ENCODE results near the gene DNAH14. TPM values are rescaled to one million over a fixed set of nuclear protein-coding genes. Genes with fewer than 3 reads are reported as not detected.

Gene DNAH14
- total RNA-seq, 1 donor from 2014 or later = 0.18 TPM

- peaks cover 48% of the 10 kb centered on the region for H3K36me3 Mint-ChIP-seq (ENCODE audit: low read depth)
- DNase-seq (ENCODE audit: low spot score) = no peak
- intact Hi-C loops (cut with micrococcal nuclease) = loop anchor here (10.0 kb wide), 1 partner anchor 987 kb away; the partner anchor contains the start of gene WDR26
- peaks cover 72% of the 10 kb centered on the region for H3K4me1 Mint-ChIP-seq (ENCODE audit: low read depth)
- peak overlapping the region; percentile 19 for H3K27ac Mint-ChIP-seq
- no peaks in the 10 kb centered on the region for H3K9me3 Mint-ChIP-seq
- H3K4me3 Mint-ChIP-seq = no peak overlapping the region
- no peaks in the 10 kb centered on the region for H3K27me3 Mint-ChIP-seq (ENCODE audit: insufficient read depth)
Measured at GRCh38 chr1:225422031-225422605, 492.6 kb downstream of the DNAH14 start.

GRCh38 chr1:225422795-225423517, 493.5 kb downstream of the DNAH14 start:
- DNase-seq (ENCODE audit: low spot score) = no peak
- intact Hi-C loops (cut with micrococcal nuclease) = loop anchor here (10.0 kb wide), 1 partner anchor 988 kb away; the partner anchor contains the start of gene WDR26
- Mint-ChIP-seq H3K27ac (peak overlapping the region; percentile 37), H3K27me3 (ENCODE audit: insufficient read depth) (no peaks in the 10 kb centered on the region), H3K4me3 (no peak overlapping the region), H3K4me1 (ENCODE audit: low read depth) (peaks cover 72% of the 10 kb centered on the region), H3K36me3 (ENCODE audit: low read depth) (peaks cover 42% of the 10 kb centered on the region), H3K9me3 (no peaks in the 10 kb centered on the region)

DNA sequence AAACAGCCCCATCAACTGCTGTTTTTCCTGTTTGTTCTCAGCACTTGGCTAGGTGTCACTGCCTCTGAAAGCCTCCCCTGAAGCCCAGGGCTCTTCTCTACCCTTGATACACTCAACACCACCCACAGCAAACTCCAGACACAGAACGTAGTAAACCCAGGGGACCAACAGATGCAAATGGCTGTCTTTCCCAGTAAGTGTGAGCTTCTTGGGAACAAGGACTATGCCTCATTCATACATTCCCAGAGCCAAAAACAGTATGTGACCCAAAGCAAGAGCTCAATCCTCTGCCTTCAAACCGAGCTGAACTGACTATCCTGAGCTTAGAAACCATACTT, 494.0 kb downstream of the DNAH14 start:
- H3K9me3 Mint-ChIP-seq = no peaks in the 10 kb centered on the region
- intact Hi-C loops (cut with micrococcal nuclease) = loop anchor here (10.0 kb wide), 1 partner anchor 989 kb away; the partner anchor contains the start of gene WDR26
- H3K4me1 Mint-ChIP-seq (ENCODE audit: low read depth) = peaks cover 70% of the 10 kb centered on the region
- no peak for DNase-seq (ENCODE audit: low spot score)
- H3K36me3 Mint-ChIP-seq (ENCODE audit: low read depth) = peaks cover 41% of the 10 kb centered on the region
- H3K27me3 Mint-ChIP-seq (ENCODE audit: insufficient read depth) = no peaks in the 10 kb centered on the region
- peak overlapping the region; percentile 9 for H3K4me3 Mint-ChIP-seq
- H3K27ac Mint-ChIP-seq = peak overlapping the region; percentile 37

- peaks cover 35% of the 10 kb centered on the region for H3K36me3 Mint-ChIP-seq (ENCODE audit: low read depth)
Measured at GRCh38 chr1:225424562-225425200, 495.2 kb downstream of the DNAH14 start.

DNA sequence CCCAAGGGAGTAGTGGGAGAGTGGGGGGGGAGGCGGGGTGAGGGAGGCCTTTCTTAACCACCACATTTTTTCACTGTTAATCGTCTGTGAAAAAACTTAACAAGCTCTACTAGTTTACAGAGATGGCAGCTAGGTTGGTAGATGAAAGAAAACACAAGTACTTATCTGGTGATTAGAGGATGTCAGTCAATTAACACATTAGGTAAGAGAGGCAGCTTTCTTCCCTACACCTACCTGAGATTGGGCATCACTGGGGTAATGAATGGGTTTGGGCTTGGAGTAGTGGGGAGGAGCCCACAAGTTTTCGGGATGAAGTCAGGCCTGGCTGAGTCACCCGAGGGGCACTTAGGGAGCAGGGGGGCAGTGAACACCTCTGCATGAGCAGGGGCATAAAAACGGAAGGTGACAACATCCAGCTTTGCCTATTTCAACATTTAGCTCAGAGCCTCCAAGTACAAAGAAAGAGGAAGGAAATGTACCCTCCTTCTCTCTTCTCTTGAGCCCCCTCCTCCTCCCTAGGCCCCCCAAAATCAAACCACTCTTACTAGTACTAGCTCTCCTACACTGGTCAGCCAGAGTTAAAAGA, 495.8 kb downstream of the DNAH14 start:
- H3K36me3 Mint-ChIP-seq (ENCODE audit: low read depth) = peaks cover 32% of the 10 kb centered on the region
- intact Hi-C loops (cut with micrococcal nuclease) = loop anchor here (5.0 to 10.0 kb wide), 2 partner anchors 982 to 990 kb away; partner anchors contain the start of genes PARP1 and WDR26
- H3K9me3 Mint-ChIP-seq = no peaks in the 10 kb centered on the region
- DNase-seq (ENCODE audit: low spot score) = no peak
- H3K27ac Mint-ChIP-seq = peak overlapping the region; percentile 74
- peaks cover 77% of the 10 kb centered on the region for H3K4me1 Mint-ChIP-seq (ENCODE audit: low read depth)
- no peaks in the 10 kb centered on the region for H3K27me3 Mint-ChIP-seq (ENCODE audit: insufficient read depth)
- H3K4me3 Mint-ChIP-seq = peak overlapping the region; percentile 89

More at GRCh38 chr1:225424562-225425200, 495.2 kb downstream of the DNAH14 start:
- Mint-ChIP-seq H3K27ac (peak overlapping the region; percentile 74), H3K4me3 (peak overlapping the region; percentile 89), H3K27me3 (ENCODE audit: insufficient read depth) (no peaks in the 10 kb centered on the region), H3K4me1 (ENCODE audit: low read depth) (peaks cover 75% of the 10 kb centered on the region), H3K9me3 (no peaks in the 10 kb centered on the region)
- intact Hi-C loops (cut with micrococcal nuclease) = loop anchor here (5.0 to 10.0 kb wide), 2 partner anchors 983 to 990 kb away; partner anchors contain the start of genes PARP1 and WDR26
- DNase-seq (ENCODE audit: low spot score) = no peak

DNA sequence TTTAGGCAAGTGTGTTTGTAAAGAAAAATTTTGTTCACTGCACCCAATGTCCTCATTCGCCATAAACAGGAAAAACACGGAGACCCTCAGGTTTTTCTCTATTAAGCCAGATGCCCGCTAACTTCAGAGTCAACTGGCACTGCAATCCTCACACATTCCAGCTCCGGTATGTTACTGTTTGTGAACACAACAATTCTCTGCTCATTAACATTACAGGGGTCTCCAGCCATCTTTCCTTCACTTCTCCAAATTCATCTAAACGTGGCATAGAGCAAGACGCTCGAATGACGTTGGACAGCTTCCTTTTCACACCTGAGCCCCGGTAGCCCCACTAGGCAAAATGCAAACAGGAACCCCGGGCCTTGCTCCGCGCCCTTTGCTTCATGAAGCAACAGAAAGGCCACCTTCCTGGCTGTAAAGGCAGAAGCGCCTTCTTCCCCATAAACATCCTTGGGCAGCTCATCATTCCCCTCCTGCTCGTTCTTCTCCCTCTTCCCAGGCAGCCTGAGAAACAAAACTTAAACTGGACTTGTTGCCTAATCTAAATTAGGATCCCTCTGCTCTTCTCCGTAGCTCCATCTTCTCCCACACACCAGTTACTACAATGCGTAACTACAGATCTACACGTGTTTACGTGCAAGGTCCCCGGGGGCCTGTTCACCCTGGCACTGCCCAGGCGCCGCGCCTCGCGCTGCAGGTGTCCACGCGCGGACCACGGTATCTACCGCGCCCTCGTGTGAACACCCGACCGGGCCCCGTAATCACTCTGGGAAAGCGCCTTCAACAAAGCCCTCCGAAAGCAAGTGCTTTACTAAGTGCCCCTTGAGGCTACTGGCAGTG, 497.1 kb downstream of the DNAH14 start:
- Mint-ChIP-seq H3K4me1 (ENCODE audit: low read depth) (peaks cover 72% of the 10 kb centered on the region), H3K27me3 (ENCODE audit: insufficient read depth) (no peaks in the 10 kb centered on the region), H3K4me3 (peak overlapping the region; percentile 89), H3K27ac (peak overlapping the region; percentile 74), H3K36me3 (ENCODE audit: low read depth) (peaks cover 26% of the 10 kb centered on the region), H3K9me3 (no peaks in the 10 kb centered on the region)
- no peak for DNase-seq (ENCODE audit: low spot score)
- intact Hi-C loops (cut with micrococcal nuclease) = loop anchor here (1.0 to 10.0 kb wide), 3 partner anchors 8 to 992 kb away; partner anchors contain the start of genes PARP1 and WDR26

DNA sequence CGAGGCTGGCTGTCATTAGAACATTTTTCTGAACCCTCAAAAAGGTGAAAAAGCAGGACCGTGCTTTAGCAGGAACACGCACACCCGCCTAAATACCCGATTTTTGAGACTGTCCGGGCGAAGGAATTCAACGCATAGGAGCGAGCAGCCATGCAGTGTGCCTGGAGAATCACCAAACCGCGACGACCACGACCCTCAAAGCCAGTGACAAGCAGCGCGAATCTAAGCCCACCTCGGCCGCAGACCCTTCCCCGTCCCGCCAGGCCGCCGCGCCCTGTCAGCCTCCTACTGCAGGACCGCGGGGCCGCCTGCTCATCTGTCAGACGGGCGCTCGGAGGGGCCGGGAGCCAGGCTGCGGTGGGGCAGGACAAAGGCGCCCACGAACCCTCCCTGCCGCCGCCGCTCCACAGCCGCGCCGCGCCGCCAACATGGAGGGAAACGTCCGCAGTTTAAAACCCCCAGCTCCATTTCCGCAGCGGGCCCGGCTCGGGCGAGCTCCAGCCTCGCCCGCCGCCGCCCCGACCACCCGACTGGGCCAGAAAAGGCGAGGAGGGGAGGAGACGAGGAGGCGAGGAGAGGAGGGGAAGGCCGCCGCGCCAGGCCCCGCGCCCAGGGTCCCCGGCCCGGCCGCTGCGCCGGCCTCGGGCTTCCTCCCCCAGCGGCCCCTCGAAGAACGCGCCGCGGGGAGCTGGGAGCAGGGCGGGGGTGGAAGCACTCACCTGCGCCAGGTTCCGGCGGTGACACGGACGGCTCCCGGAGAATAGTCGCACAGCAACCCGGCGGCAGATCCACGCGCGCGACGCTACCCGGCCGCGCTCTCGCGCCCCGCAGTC, 498.0 kb downstream of the DNAH14 start, which contains the start of gene LBR:
LBR (minus strand) TSS at position 804 of the 833 bp plus-strand sequence. CDS start 3,963 bp downstream, outside the sequence.
- Mint-ChIP-seq H3K4me1 (ENCODE audit: low read depth) (peaks cover 64% of the 10 kb centered on the region), H3K4me3 (peak within 1 kb of the TSS; percentile 89), H3K36me3 (ENCODE audit: low read depth) (peaks cover 19% of the 10 kb centered on the region), H3K27ac (peak within 1 kb of the TSS; percentile 90), H3K27me3 (ENCODE audit: insufficient read depth) (no peaks in the 10 kb centered on the region), H3K9me3 (no peaks in the 10 kb centered on the region)
- no peak for DNase-seq (ENCODE audit: low spot score)
- intact Hi-C loops (cut with micrococcal nuclease) = loop anchor here (1.0 to 10.0 kb wide), 9 partner anchors 17 to 993 kb away; partner anchors contain the start of genes PARP1, PYCR2, SDE2 and SRP9

DNA sequence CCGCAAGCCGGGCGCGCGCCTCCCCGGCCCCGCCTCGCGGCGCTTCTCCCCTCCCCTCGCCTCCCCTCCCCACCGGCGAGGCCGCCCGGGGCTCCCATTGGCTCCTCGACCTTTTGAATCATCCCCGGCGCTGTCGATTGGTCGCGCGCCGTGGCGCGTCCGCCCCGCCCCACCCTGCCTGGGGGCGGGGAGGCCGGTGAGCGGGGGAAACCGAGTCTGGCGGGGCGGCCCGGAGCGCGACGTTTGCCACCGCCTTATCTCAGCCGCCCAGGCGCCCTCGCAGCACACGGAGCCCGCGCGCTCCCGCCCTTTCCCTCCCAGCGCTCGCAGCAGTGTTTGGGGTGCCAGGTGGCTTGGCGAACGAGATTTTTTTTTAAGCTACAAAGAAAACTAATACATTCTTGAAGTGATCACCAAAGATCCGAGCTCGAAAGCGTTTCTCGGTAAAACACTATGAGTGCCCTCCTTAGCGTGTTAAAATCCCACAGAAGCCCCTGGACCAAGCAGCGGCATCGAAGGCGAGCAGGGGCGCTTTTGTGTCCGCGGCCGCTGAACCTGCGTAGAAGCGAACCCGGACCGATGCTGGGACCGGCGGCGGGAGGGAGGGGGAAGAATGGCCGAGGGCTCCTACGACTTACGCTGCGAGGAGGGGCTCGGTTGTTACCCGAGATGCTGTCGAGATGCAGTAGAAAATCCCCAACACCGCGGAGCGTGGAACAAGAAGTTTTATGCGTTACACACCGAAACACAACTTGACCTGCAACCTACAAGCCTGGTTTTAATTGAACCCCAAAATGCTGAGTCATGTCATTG, 498.8 kb downstream of the DNAH14 start:
- peak; percentile 94 for DNase-seq (ENCODE audit: low spot score)
- H3K4me1 Mint-ChIP-seq (ENCODE audit: low read depth) = peaks cover 56% of the 10 kb centered on the region
- no peaks in the 10 kb centered on the region for H3K27me3 Mint-ChIP-seq (ENCODE audit: insufficient read depth)
- H3K9me3 Mint-ChIP-seq = no peaks in the 10 kb centered on the region
- peak overlapping the region; percentile 90 for H3K27ac Mint-ChIP-seq
- peaks cover 14% of the 10 kb centered on the region for H3K36me3 Mint-ChIP-seq (ENCODE audit: low read depth)
- intact Hi-C loops (cut with micrococcal nuclease) = loop anchor here (1.0 to 10.0 kb wide), 9 partner anchors 16 to 993 kb away; partner anchors contain the start of genes PARP1, PYCR2, SDE2 and SRP9
- peak overlapping the region; percentile 83 for H3K4me3 Mint-ChIP-seq

DNA sequence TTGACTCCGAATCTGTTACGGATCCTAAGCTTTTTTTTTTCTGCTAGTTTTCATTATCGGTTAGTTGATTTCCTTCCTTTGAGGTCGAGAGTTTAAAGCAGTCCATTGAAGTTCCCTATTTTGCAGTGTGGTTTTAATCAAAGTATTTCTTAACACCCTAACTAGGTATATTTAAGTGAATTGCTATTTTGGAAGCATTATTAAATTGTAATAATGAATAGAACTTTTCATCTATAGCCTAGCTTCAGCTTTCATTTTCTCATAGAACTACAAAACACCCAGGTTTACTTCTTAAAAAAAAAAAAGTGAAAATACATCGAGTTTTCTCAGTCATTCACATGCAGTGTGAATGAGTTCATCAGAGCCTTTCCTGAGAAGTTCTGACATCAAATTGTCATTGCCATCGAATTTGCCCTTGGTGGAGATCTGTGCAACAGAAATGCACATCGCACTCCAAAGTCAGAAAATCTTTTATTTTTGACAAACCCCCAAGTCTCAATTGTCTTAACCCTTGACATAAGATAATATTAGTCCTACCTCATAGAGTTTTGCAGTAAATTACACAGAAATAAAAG, 499.5 kb downstream of the DNAH14 start:
- no peak for DNase-seq (ENCODE audit: low spot score)
- peak overlapping the region; percentile 83 for H3K4me3 Mint-ChIP-seq
- peaks cover 7% of the 10 kb centered on the region for H3K36me3 Mint-ChIP-seq (ENCODE audit: low read depth)
- intact Hi-C loops (cut with micrococcal nuclease) = loop anchor here (1.0 to 10.0 kb wide), 9 partner anchors 15 to 994 kb away; partner anchors contain the start of genes PARP1, PYCR2, SDE2 and SRP9
- no peaks in the 10 kb centered on the region for H3K9me3 Mint-ChIP-seq
- peak overlapping the region; percentile 90 for H3K27ac Mint-ChIP-seq
- no peaks in the 10 kb centered on the region for H3K27me3 Mint-ChIP-seq (ENCODE audit: insufficient read depth)
- H3K4me1 Mint-ChIP-seq (ENCODE audit: low read depth) = peaks cover 49% of the 10 kb centered on the region

- no peaks in the 10 kb centered on the region for H3K9me3 Mint-ChIP-seq
- peaks cover 36% of the 10 kb centered on the region for H3K4me1 Mint-ChIP-seq (ENCODE audit: low read depth)
- no peak overlapping the region for H3K4me3 Mint-ChIP-seq
- intact Hi-C loops (cut with micrococcal nuclease) = no loop called here
- DNase-seq (ENCODE audit: low spot score) = no peak
- peak overlapping the region; percentile 49 for H3K27ac Mint-ChIP-seq
- H3K36me3 Mint-ChIP-seq (ENCODE audit: low read depth) = peaks cover 5% of the 10 kb centered on the region
- no peaks in the 10 kb centered on the region for H3K27me3 Mint-ChIP-seq (ENCODE audit: insufficient read depth)
Measured at GRCh38 chr1:225430301-225430700, 500.8 kb downstream of the DNAH14 start.
